Measurements from ENCODE around the gene ATG101.

Gene ATG101

DNA sequence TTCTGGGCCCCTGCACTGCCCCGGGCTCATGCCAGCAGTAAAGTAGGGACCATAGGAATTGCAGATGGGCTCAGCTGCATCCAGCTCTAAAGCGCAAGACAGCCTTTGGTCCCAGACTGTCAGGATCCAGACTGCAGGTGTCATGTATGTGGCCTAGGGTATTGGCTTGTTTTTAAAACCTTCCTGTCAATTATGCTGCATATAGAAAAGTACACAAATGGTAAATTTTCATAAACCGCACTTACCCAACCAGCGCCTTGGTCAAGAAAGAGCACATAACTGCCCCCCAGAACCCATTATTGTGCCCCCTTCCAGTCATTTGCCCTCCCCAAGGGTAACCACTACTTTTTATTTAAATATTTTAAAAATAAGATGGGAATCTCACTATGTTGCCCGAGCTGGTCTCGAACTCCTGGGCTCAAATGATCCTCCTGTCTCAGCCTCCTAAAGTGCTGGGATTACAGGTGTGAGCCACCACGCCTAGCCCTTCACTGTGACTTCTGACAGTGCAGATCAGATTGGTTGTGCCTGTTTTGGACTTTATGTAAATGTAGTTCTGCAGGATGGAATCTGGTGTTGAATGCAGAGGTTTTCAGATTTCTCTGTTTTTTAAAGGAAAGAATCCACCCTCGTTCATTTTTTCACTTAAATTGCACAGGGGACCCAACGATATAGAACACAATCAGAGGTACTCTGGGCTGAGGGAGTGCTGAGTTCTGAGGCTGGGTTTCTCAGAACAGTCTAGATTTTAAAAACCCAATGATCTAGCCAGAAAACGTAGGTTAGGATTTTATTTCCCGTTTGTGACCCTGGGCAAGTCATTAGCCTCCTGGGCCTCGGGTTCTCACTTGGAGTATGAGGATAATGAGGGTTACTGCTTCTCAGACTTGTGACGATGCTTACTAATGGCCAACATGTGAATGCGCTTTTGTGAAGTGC lies 11.9 kb upstream of the ATG101 start:
- no peak overlapping the region for H3K4me3 ChIP-seq
- peaks cover 0 to 36% (median 0%) of the 10 kb centered on the region in 11 experiments; a peak in 5 of 22 replicates for H4K20me1 ChIP-seq
- no peak for TF ChIP-seq Cebpa-rat (IDR thresholded peaks at IDR 0.05)
- H3K27me3 ChIP-seq: no peaks in the 10 kb centered on the region
- H3K9ac ChIP-seq: no peak overlapping the region
- H3K36me3 ChIP-seq: peaks cover 0 to 48% (median 15%) of the 10 kb centered on the region in 11 experiments; a peak in 15 of 22 replicates
- no peaks in the 10 kb centered on the region for H3K9me3 ChIP-seq (replicated peaks in 1 of 11)
- H3K27ac ChIP-seq: no peak overlapping the region
- peaks cover 0 to 5% (median under 1%) of the 10 kb centered on the region in 10 experiments; a peak in 7 of 20 replicates for H3K4me1 ChIP-seq
- H3K4me2 ChIP-seq: no peak overlapping the region

DNA sequence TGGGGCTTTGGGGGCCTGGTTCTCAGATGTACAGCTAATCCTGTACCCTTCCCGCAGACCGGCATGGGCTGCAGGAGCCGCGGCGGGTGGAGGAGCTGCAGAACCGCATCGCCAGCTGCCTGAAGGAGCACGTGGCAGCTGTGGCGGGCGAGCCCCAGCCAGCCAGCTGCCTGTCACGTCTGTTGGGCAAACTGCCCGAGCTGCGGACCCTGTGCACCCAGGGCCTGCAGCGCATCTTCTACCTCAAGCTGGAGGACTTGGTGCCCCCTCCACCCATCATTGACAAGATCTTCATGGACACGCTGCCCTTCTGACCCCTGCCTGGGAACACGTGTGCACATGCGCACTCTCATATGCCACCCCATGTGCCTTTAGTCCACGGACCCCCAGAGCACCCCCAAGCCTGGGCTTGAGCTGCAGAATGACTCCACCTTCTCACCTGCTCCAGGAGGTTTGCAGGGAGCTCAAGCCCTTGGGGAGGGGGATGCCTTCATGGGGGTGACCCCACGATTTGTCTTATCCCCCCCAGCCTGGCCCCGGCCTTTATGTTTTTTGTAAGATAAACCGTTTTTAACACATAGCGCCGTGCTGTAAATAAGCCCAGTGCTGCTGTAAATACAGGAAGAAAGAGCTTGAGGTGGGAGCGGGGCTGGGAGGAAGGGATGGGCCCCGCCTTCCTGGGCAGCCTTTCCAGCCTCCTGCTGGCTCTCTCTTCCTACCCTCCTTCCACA lies 11.0 kb upstream of the ATG101 start:
- H3K4me2 ChIP-seq: no peak overlapping the region
- H3K9ac ChIP-seq: no peak overlapping the region
- no peaks in the 10 kb centered on the region for H3K9me3 ChIP-seq (replicated peaks in 1 of 11)
- H4K20me1 ChIP-seq: peaks cover 0 to 27% (median 0%) of the 10 kb centered on the region in 11 experiments; a peak in 4 of 22 replicates
- H3K4me3 ChIP-seq: no peak overlapping the region
- H3K27me3 ChIP-seq: no peaks in the 10 kb centered on the region
- peaks cover 0 to 48% (median 15%) of the 10 kb centered on the region in 11 experiments; a peak in 15 of 22 replicates for H3K36me3 ChIP-seq
- H3K27ac ChIP-seq: no peak overlapping the region
- no peak for TF ChIP-seq Cebpa-rat (IDR thresholded peaks at IDR 0.05)
- no peaks in the 10 kb centered on the region; a peak in 1 of 20 replicates for H3K4me1 ChIP-seq

DNA sequence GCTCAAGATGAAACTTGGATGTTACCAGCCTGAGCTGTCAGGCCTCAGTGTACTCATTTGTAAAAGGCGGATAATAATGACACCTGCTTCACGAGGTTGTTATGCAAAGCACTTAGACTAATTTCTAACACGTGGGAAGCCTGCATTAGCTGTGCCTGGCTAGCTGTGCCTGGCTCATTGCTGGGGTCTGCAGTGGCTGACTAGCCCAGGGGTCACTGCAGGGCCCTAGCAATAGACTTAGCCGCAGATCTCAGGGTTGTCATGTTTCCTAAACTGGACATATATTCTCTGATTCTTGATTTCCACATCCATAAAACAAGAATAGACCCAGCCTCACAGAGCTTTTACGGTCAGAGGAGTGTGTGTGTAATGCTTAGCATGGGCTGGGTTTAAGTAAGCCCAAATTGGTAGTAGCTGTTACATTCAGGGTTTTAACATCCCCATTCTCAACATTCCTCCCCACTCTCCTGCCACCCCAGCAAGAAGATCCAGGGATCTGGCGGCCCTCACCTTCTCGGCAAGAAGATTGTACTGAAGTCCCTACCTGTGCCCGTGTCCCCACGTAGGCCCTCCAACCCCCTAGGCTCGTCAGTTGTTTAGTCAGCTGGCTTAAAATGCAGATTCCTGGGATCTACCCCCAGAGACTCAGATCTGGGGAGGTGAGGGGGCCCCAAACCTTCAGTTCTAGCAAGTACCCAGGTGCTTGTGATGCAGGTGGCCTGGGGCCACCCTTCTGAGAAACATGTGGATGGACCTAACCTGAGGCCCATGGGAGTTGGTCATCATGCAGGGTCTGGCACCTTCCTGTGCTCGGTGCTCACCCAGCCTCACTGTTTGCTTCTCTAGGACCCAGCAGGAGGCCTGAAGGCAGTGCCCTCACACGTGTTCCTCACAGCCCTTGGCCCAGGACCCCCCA lies 9.9 kb upstream of the ATG101 start:
- no peak for TF ChIP-seq Cebpa-rat (IDR thresholded peaks at IDR 0.05)
- Histone ChIP-seq H4K20me1 (peaks cover 0 to 17% (median 0%) of the 10 kb centered on the region in 11 experiments; a peak in 2 of 22 replicates), H3K9me3 (replicated peaks in 1 of 11) (no peaks in the 10 kb centered on the region), H3K4me2 (no peak overlapping the region), H3K27me3 (no peaks in the 10 kb centered on the region), H3K4me1 (no peaks in the 10 kb centered on the region), H3K27ac (no peak overlapping the region), H3K36me3 (peaks cover 0 to 41% (median 15%) of the 10 kb centered on the region in 11 experiments; a peak in 15 of 22 replicates), H3K9ac (peak overlapping the region in 1 of 11 experiments; percentile 10; a peak in 1 of 22 replicates), H3K4me3 (no peak overlapping the region)

GRCh38 chr12:52060498-52061177 lies 9.1 kb upstream of the ATG101 start:
- no peak overlapping the region for H3K27ac ChIP-seq
- H3K36me3 ChIP-seq: peaks cover 0 to 36% (median 15%) of the 10 kb centered on the region in 11 experiments; a peak in 15 of 22 replicates
- no peak for TF ChIP-seq Cebpa-rat (IDR thresholded peaks at IDR 0.05)
- H4K20me1 ChIP-seq: peaks cover 0 to 11% (median 0%) of the 10 kb centered on the region in 11 experiments; a peak in 2 of 22 replicates
- no peak overlapping the region for H3K4me3 ChIP-seq
- no peak overlapping the region for H3K4me2 ChIP-seq
- no peaks in the 10 kb centered on the region for H3K27me3 ChIP-seq
- no peaks in the 10 kb centered on the region for H3K9me3 ChIP-seq (replicated peaks in 1 of 11)
- H3K9ac ChIP-seq: peak overlapping the region in 1 of 11 experiments; percentile 10; a peak in 1 of 22 replicates
- H3K4me1 ChIP-seq: no peaks in the 10 kb centered on the region

- H3K9me3 ChIP-seq (replicated peaks in 1 of 11): no peaks in the 10 kb centered on the region
- no peaks in the 10 kb centered on the region for H3K27me3 ChIP-seq
- peaks cover 0 to 29% (median 11%) of the 10 kb centered on the region in 11 experiments; a peak in 15 of 22 replicates for H3K36me3 ChIP-seq
- no peak overlapping the region for H3K9ac ChIP-seq
- no peak for TF ChIP-seq Cebpa-rat (IDR thresholded peaks at IDR 0.05)
- peaks cover 0 to 6% (median 0%) of the 10 kb centered on the region in 11 experiments; a peak in 2 of 22 replicates for H4K20me1 ChIP-seq
- H3K27ac ChIP-seq: no peak overlapping the region
- no peak overlapping the region for H3K4me3 ChIP-seq
- peaks cover 0 to 6% (median 4%) of the 10 kb centered on the region in 10 experiments; a peak in 15 of 20 replicates for H3K4me1 ChIP-seq
- no peak overlapping the region for H3K4me2 ChIP-seq
Measured at GRCh38 chr12:52061470-52062166, 8.2 kb upstream of the ATG101 start.

GRCh38 chr12:52062167-52063081 lies 7.4 kb upstream of the ATG101 start:
- Histone ChIP-seq H3K36me3 (peaks cover 0 to 21% (median 5%) of the 10 kb centered on the region in 11 experiments; a peak in 13 of 22 replicates), H3K27me3 (no peaks in the 10 kb centered on the region), H3K27ac (no peak overlapping the region), H4K20me1 (no peaks in the 10 kb centered on the region; a peak in 1 of 22 replicates), H3K4me2 (no peak overlapping the region), H3K4me3 (no peak overlapping the region), H3K9ac (peak overlapping the region in 4 of 11 experiments; percentile 6 to 26 (median 21); a peak in 5 of 22 replicates), H3K4me1 (peaks cover 0 to 13% (median 11%) of the 10 kb centered on the region in 10 experiments; a peak in 15 of 20 replicates), H3K9me3 (replicated peaks in 1 of 11) (no peaks in the 10 kb centered on the region)
- TF ChIP-seq Cebpa-rat (IDR thresholded peaks at IDR 0.05): no peak

Measured in BLaER1 treated with 17β-estradiol and CSF1 and Interleukin-3, amounts not matched to agents 10 nM and 100 nM (cell line).